Activated naive CD4-positive, alpha-beta T cell treated with Interleukin-2 at 50 U/mL for 16 hours (primary cell): ENCODE data around the gene KCTD17.

ENCODE experiments used
- DNase-seq: peaks from one replicate; pipeline ENCODE4 v3.0.0-alpha.2; 2020

The KCTD17 gene

GRCh38 chr22:37105990-37106389, 54.4 kb downstream of the KCTD17 start:
- no peak for DNase-seq

GRCh38 chr22:37107816-37108621, 56.5 kb downstream of the KCTD17 start:
- DNase-seq, result no peak

- no peak for DNase-seq
Measured at GRCh38 chr22:37109242-37109917, 57.8 kb downstream of the KCTD17 start, which contains the start of gene TMPRSS6. TMPRSS6 (minus strand) TSS chr22:37109713; CDS start chr22:37103417, 6,296 bp downstream.

GRCh38 chr22:37111156-37111717, 59.7 kb downstream of the KCTD17 start:
- DNase-seq, result no peak

DNA sequence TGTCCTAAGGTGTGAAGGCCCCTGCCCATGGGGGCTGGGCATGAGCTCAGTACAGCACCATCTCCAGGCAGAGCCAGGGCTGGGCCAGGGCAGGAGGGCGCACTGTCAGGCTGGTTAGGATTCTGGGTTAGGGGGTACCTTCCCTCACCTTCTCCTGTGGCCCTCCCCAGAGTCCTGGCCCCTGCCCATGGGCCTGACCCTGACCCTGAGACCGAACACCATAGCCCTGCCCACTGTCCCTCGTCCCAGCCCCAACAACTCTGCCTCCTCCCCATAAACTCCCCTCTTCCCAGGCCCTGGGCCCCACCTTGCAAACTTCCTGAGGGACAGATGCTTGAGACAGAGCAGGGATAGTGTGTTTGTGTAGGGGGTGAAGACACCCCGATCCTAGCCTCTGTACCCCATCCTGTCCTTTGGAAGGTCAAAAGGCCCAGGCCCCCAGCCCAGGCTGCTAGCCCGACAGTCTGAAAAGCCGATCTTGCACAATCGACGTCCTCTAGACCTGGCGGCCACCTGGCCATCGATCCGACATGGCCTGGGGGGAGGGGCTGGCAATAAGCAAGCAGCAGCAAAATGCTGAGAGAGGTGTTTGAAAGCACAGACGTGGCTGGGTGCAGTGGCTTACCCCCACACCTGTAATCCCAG, 60.7 kb downstream of the KCTD17 start:
- no peak for DNase-seq
